HepG2 (cell line): Measurements from ENCODE around the gene PHYHIPL. TPM values are rescaled to one million over a fixed set of nuclear protein-coding genes. Genes with fewer than 3 reads are reported as not detected.

Experiments
- CCAR2 ChIP-seq: fragments of 200-400 bp; formaldehyde crosslinking; optimal IDR thresholded peaks from 2 replicates; pipeline ENCODE3; 2018; ENCODE audit warnings: low read depth, mild to moderate bottlenecking, low read length, moderate library complexity
- CENPT ChIP-seq: sonication (generic); formaldehyde crosslinking; IDR thresholded peaks from 2 replicates; pipeline ENCODE4 v1.8.0; 2022; ENCODE audit warnings: low read depth, mild to moderate bottlenecking, moderate library complexity, missing genetic modification reagents
- FOSL2 ChIP-seq: sonication (generic); formaldehyde crosslinking; IDR thresholded peaks from 2 replicates; pipeline ENCODE4 v1.4.0; 2020; ENCODE audit warnings: missing genetic modification reagents
- GATAD2A ChIP-seq: IDR thresholded peaks from 2 replicates; pipeline ENCODE4 v1.6.1; 2016
- HOXA9 ChIP-seq: sonication (generic); formaldehyde crosslinking; IDR thresholded peaks from 2 replicates; pipeline ENCODE4 v1.8.1; 2022; ENCODE audit warnings: missing genetic modification reagents, mild to moderate bottlenecking, moderate library complexity, borderline replicate concordance
- KMT2B ChIP-seq: IDR thresholded peaks from 2 replicates; pipeline ENCODE4 v1.6.1; 2016; ENCODE audit warnings: missing genetic modification reagents, missing compliant biosample characterization
- MED13 ChIP-seq: sonication (generic); formaldehyde crosslinking; IDR thresholded peaks from 2 replicates; pipeline ENCODE4 v1.5.0; 2020; ENCODE audit warnings: missing genetic modification reagents
- POGZ ChIP-seq: sonication (generic); formaldehyde crosslinking; IDR thresholded peaks from 2 replicates; pipeline ENCODE4 v1.4.0; 2020; ENCODE audit warnings: mild to moderate bottlenecking, missing genetic modification reagents
- SRY ChIP-seq: sonication (generic); formaldehyde crosslinking; IDR thresholded peaks from 2 replicates; pipeline ENCODE4 v1.8.0; 2022; ENCODE audit warnings: mild to moderate bottlenecking, missing genetic modification reagents
- TRIM24 ChIP-seq: sonication (generic); formaldehyde crosslinking; IDR thresholded peaks from 2 replicates; pipeline ENCODE4 v1.8.0; 2022; ENCODE audit warnings: mild to moderate bottlenecking, missing genetic modification reagents
- ZBTB7A ChIP-seq: sonication (generic); formaldehyde crosslinking; IDR thresholded peaks from 2 replicates; pipeline ENCODE4 v1.8.0; 2022; ENCODE audit warnings: mild to moderate bottlenecking, missing genetic modification reagents
- ZNF124 ChIP-seq: sonication (generic); formaldehyde crosslinking; IDR thresholded peaks from 2 replicates; pipeline ENCODE4 v1.4.0; 2020; ENCODE audit warnings: missing genetic modification reagents
- ZNF331 ChIP-seq: sonication (generic); formaldehyde crosslinking; IDR thresholded peaks from 2 replicates; pipeline ENCODE4 v1.4.0; 2020; ENCODE audit warnings: missing genetic modification reagents
- ZNF354B ChIP-seq: sonication (generic); formaldehyde crosslinking; IDR thresholded peaks from 2 replicates; pipeline ENCODE4 v1.8.0; 2022; ENCODE audit warnings: mild to moderate bottlenecking, missing genetic modification reagents
- ZNF605 ChIP-seq: sonication (generic); formaldehyde crosslinking; IDR thresholded peaks from 2 replicates; pipeline ENCODE4 v1.8.0; 2022; ENCODE audit warnings: mild to moderate bottlenecking, missing genetic modification reagents
- ZNF674 ChIP-seq: sonication (generic); formaldehyde crosslinking; IDR thresholded peaks from 2 replicates; pipeline ENCODE4 v1.5.0; 2020; ENCODE audit warnings: low read depth, mild to moderate bottlenecking, missing genetic modification reagents
- ZNF768 ChIP-seq: sonication (generic); formaldehyde crosslinking; IDR thresholded peaks from 2 replicates; pipeline ENCODE4 v1.4.0; 2020; ENCODE audit warnings: missing genetic modification reagents
- ZNF850 ChIP-seq: sonication (generic); formaldehyde crosslinking; conservative IDR thresholded peaks from 2 replicates; pipeline ENCODE4 v1.9.0; 2021; ENCODE audit warnings: mild to moderate bottlenecking, missing genetic modification reagents
- polyA plus RNA-seq, 8 experiments: library from polyadenylated mRNA; depleted of rRNA in 3 of 8; stranded (reverse) in 7 of 8; unstranded in 1 of 8; fragments of >200 nt; fragmentation: Illumina TruSeq in 4 of 8; extraction: Trizol in 4 of 8; gene quantifications; 2 replicates each; pipeline versions ENCODE4 v1.2.1 to v1.2.3, GENCODE V29; 2011 to 2016; ENCODE audit warnings: low read depth in 4 of 8, missing spikeins in 1 of 8, mixed read lengths in 1 of 8; ENCODE audit not compliant: insufficient read depth in 1 of 8
- total RNA-seq, 5 experiments: library from RNA; depleted of rRNA; stranded (reverse); fragments of >200 nt; fragmentation: Illumina TruSeq; extraction: Trizol; gene quantifications; 2 replicates each; pipeline ENCODE4 v1.2.3, GENCODE V29; 2016; ENCODE audit warnings: low read depth in 1 of 5
- TF ChIP-seq, protein P1 (sequence below): sonication (generic); formaldehyde crosslinking; conservative IDR thresholded peaks from 2 replicates; pipeline ENCODE4 v1.4.0; 2020; ENCODE audit warnings: missing genetic modification reagents
- TF ChIP-seq, protein P2 (sequence below): sonication (generic); formaldehyde crosslinking; IDR thresholded peaks from 2 replicates; pipeline ENCODE4 v1.5.1; 2020; ENCODE audit warnings: missing genetic modification reagents, mild to moderate bottlenecking, borderline replicate concordance
- TF ChIP-seq, protein P3 (sequence below): sonication (generic); formaldehyde crosslinking; IDR thresholded peaks from 2 replicates; pipeline ENCODE4 v1.8.0; 2022; ENCODE audit warnings: mild to moderate bottlenecking, missing genetic modification reagents, moderate library complexity
- TF ChIP-seq, protein P4 (sequence below): IDR thresholded peaks from 2 replicates; pipeline ENCODE4 v1.6.1; 2016; ENCODE audit warnings: control low read depth
- TF ChIP-seq, protein P5 (sequence below): sonication (generic); formaldehyde crosslinking; IDR thresholded peaks from 2 replicates; pipeline ENCODE4 v1.5.1; 2020; ENCODE audit warnings: mild to moderate bottlenecking, missing genetic modification reagents, moderate library complexity

Gene PHYHIPL
- total and polyA plus RNA-seq, 2 of the 13 experiments (the other 11 are each of a cell fraction or from before 2014, with no cell fraction given), result 40.6 to 78.5 TPM

DNA sequence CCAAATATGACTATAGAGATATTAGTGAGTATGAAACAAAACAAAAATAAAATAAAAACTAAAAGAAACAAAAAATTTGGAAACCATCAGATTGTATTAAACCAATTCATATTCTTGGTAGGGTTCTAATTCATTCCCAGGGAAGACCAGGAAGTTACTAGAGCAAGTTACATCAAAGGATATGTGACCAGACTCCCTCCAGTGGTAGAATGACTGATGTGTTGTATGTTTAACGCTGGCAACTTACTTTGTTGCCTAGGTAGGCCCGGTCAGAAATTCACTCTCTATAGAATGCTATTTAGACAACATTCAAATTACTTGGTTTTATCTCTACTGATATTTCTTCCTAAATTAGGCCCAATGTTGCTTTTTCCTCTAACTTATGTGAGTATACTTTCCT lies 5.2 kb downstream of the PHYHIPL start (continued):
- TF ChIP-seq, protein P1, sequence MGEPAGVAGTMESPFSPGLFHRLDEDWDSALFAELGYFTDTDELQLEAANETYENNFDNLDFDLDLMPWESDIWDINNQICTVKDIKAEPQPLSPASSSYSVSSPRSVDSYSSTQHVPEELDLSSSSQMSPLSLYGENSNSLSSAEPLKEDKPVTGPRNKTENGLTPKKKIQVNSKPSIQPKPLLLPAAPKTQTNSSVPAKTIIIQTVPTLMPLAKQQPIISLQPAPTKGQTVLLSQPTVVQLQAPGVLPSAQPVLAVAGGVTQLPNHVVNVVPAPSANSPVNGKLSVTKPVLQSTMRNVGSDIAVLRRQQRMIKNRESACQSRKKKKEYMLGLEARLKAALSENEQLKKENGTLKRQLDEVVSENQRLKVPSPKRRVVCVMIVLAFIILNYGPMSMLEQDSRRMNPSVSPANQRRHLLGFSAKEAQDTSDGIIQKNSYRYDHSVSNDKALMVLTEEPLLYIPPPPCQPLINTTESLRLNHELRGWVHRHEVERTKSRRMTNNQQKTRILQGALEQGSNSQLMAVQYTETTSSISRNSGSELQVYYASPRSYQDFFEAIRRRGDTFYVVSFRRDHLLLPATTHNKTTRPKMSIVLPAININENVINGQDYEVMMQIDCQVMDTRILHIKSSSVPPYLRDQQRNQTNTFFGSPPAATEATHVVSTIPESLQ (CRISPR knock-in tag), result no peak
- TF ChIP-seq SRY (CRISPR knock-in tag), result no peak
- TF ChIP-seq ZNF354B (CRISPR knock-in tag), result no peak
- TF ChIP-seq ZNF768, result no peak
- TF ChIP-seq CENPT (CRISPR knock-in tag), result no peak
- TF ChIP-seq ZNF850 (CRISPR knock-in tag), result no peak
- TF ChIP-seq GATAD2A (CRISPR knock-in tag), result peak; percentile 68; the same call in 1 of the 2 replicates
- no peak for TF ChIP-seq ZNF605 (CRISPR knock-in tag)
- TF ChIP-seq, protein P2, sequence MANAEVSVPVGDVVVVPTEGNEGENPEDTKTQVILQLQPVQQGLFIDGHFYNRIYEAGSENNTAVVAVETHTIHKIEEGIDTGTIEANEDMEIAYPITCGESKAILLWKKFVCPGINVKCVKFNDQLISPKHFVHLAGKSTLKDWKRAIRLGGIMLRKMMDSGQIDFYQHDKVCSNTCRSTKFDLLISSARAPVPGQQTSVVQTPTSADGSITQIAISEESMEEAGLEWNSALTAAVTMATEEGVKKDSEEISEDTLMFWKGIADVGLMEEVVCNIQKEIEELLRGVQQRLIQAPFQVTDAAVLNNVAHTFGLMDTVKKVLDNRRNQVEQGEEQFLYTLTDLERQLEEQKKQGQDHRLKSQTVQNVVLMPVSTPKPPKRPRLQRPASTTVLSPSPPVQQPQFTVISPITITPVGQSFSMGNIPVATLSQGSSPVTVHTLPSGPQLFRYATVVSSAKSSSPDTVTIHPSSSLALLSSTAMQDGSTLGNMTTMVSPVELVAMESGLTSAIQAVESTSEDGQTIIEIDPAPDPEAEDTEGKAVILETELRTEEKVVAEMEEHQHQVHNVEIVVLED (CRISPR knock-in tag), result no peak
- TF ChIP-seq TRIM24, result no peak
- TF ChIP-seq CCAR2, result no peak
- TF ChIP-seq, protein P3, sequence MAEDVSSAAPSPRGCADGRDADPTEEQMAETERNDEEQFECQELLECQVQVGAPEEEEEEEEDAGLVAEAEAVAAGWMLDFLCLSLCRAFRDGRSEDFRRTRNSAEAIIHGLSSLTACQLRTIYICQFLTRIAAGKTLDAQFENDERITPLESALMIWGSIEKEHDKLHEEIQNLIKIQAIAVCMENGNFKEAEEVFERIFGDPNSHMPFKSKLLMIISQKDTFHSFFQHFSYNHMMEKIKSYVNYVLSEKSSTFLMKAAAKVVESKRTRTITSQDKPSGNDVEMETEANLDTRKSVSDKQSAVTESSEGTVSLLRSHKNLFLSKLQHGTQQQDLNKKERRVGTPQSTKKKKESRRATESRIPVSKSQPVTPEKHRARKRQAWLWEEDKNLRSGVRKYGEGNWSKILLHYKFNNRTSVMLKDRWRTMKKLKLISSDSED, result no peak
- TF ChIP-seq ZBTB7A (CRISPR knock-in tag), result no peak
- no peak for TF ChIP-seq ZNF331 (CRISPR knock-in tag)
- TF ChIP-seq ZNF674 (CRISPR knock-in tag), result no peak
- TF ChIP-seq, protein P4, sequence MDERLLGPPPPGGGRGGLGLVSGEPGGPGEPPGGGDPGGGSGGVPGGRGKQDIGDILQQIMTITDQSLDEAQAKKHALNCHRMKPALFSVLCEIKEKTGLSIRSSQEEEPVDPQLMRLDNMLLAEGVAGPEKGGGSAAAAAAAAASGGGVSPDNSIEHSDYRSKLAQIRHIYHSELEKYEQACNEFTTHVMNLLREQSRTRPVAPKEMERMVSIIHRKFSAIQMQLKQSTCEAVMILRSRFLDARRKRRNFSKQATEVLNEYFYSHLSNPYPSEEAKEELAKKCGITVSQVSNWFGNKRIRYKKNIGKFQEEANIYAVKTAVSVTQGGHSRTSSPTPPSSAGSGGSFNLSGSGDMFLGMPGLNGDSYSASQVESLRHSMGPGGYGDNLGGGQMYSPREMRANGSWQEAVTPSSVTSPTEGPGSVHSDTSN (CRISPR knock-in tag), result no peak
- no peak for TF ChIP-seq ZNF124 (CRISPR knock-in tag)
- TF ChIP-seq, protein P5, sequence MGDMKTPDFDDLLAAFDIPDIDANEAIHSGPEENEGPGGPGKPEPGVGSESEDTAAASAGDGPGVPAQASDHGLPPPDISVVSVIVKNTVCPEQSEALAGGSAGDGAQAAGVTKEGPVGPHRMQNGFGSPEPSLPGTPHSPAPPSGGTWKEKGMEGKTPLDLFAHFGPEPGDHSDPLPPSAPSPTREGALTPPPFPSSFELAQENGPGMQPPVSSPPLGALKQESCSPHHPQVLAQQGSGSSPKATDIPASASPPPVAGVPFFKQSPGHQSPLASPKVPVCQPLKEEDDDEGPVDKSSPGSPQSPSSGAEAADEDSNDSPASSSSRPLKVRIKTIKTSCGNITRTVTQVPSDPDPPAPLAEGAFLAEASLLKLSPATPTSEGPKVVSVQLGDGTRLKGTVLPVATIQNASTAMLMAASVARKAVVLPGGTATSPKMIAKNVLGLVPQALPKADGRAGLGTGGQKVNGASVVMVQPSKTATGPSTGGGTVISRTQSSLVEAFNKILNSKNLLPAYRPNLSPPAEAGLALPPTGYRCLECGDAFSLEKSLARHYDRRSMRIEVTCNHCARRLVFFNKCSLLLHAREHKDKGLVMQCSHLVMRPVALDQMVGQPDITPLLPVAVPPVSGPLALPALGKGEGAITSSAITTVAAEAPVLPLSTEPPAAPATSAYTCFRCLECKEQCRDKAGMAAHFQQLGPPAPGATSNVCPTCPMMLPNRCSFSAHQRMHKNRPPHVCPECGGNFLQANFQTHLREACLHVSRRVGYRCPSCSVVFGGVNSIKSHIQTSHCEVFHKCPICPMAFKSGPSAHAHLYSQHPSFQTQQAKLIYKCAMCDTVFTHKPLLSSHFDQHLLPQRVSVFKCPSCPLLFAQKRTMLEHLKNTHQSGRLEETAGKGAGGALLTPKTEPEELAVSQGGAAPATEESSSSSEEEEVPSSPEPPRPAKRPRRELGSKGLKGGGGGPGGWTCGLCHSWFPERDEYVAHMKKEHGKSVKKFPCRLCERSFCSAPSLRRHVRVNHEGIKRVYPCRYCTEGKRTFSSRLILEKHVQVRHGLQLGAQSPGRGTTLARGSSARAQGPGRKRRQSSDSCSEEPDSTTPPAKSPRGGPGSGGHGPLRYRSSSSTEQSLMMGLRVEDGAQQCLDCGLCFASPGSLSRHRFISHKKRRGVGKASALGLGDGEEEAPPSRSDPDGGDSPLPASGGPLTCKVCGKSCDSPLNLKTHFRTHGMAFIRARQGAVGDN (CRISPR knock-in tag), result no peak
- peak; percentile 69 for TF ChIP-seq POGZ (CRISPR knock-in tag)
- 0 out of 2 replicates have a peak, but pooled peaks have one; percentile 7 for TF ChIP-seq FOSL2 (CRISPR knock-in tag)
- no peak for TF ChIP-seq KMT2B (CRISPR knock-in tag)
- no peak for TF ChIP-seq HOXA9 (CRISPR knock-in tag)
- TF ChIP-seq MED13 (CRISPR knock-in tag), result no peak
